ENCODE measurements around the gene PTS.

Gene PTS

GRCh38 chr11:112255067-112255720 lies 29.0 kb downstream of the PTS start:
- no peaks in the 10 kb centered on the region for H3K4me1 ChIP-seq (ENCODE audit: control insufficient read depth, insufficient read depth, low read length)
- H3K36me3 ChIP-seq (ENCODE audit: control insufficient read depth, insufficient read depth, low read length), result no peaks in the 10 kb centered on the region
- no peak overlapping the region for H3K27ac ChIP-seq (ENCODE audit: insufficient read depth, low read depth, low read length, poor library complexity, severe bottlenecking)
- H3K4me3 ChIP-seq (ENCODE audit: insufficient read depth, low read depth, low read length), result no peak overlapping the region
- no peaks in the 10 kb centered on the region for H3K9me3 ChIP-seq (ENCODE audit: control insufficient read depth, low read length)
- WGBS, 2 experiments, result 90 to 93% methylated on average over 15 of the region's 15 CpGs
- no peaks in the 10 kb centered on the region for H3K27me3 ChIP-seq (ENCODE audit: control insufficient read depth, insufficient read depth, low read length, poor library complexity, severe bottlenecking)

DNA sequence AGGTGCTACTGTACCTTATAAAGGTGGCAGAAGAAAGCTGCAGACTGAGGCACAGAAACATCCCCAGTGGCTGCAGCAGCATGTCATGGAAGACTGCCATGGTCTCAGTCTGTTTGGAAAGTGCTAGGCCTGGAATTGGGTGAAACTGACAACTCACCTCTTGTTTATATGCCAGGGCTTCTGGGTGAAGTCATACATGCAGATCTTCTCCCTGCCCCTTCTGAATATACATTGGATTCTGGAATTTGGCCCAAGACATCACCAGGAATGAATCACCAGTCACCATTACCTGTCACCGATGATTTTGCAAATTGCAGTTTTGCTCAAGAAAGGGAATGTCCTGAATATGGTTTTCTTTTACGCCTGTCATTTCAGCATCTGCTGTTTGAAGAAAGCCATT lies 34.3 kb downstream of the PTS start, which contains the start of gene PLET1:
TSS of gene PLET1 (minus strand) at position 371 of the 400 bp plus-strand sequence. CDS start at position 100, 271 bp downstream.
- Histone ChIP-seq H3K4me1 (ENCODE audit: control insufficient read depth, insufficient read depth, low read length) (no peaks in the 10 kb centered on the region), H3K9me3 (ENCODE audit: control insufficient read depth, low read length) (no peaks in the 10 kb centered on the region), H3K4me3 (ENCODE audit: insufficient read depth, low read depth, low read length) (no peak within 1 kb of the TSS), H3K27ac (ENCODE audit: insufficient read depth, low read depth, low read length, poor library complexity, severe bottlenecking) (no peak within 1 kb of the TSS), H3K27me3 (ENCODE audit: control insufficient read depth, insufficient read depth, low read length, poor library complexity, severe bottlenecking) (no peaks in the 10 kb centered on the region), H3K36me3 (ENCODE audit: control insufficient read depth, insufficient read depth, low read length) (no peaks in the 10 kb centered on the region)
- 94 to 96% methylated on average over 2 of the region's 2 CpGs for WGBS, 2 experiments

DNA sequence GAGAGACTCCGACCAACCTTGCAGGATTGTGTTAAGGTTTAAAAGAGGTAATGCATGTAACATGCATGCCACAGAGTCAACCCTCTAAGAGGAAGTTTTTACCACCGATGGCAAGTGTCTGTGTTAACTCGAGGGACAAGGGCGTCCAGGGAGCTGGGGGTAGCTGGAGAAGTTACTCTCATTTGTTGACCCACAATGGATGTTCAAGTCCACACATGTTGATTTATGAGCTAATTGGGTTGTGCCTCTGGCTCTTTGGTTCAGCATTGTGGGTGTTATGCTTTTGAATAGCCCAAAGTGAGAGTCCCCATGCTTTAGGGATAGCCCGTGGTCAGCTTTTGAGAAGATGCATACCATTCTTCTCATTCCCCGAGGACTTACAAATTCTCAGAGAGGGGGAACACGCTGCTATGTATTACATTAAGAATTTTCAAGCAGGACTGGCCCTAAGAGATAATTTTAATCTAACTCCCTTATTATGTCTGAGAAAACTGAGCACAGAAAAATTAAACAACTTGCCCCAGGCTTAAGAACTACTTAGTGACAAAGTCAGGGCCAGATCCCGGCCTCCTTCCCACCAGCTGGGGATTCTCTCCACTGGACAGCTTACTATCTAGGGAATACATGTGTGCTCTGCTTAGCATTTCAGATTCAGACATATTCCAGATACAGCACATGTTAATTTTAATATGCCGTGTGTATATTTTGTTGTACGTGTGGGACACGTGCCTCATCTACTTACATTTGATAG lies 39.6 kb downstream of the PTS start:
- H3K9me3 ChIP-seq (ENCODE audit: control insufficient read depth, low read length), result no peaks in the 10 kb centered on the region
- H3K36me3 ChIP-seq (ENCODE audit: control insufficient read depth, insufficient read depth, low read length), result no peaks in the 10 kb centered on the region
- H3K27ac ChIP-seq (ENCODE audit: insufficient read depth, low read depth, low read length, poor library complexity, severe bottlenecking), result no peak overlapping the region
- 64% methylated on average over 11 of the region's 11 CpGs for WGBS, 2 experiments
- no peaks in the 10 kb centered on the region for H3K4me1 ChIP-seq (ENCODE audit: control insufficient read depth, insufficient read depth, low read length)
- no peaks in the 10 kb centered on the region for H3K27me3 ChIP-seq (ENCODE audit: control insufficient read depth, insufficient read depth, low read length, poor library complexity, severe bottlenecking)
- no peak overlapping the region for H3K4me3 ChIP-seq (ENCODE audit: insufficient read depth, low read depth, low read length)

- no peaks in the 10 kb centered on the region for H3K27me3 ChIP-seq (ENCODE audit: control insufficient read depth, insufficient read depth, low read length, poor library complexity, severe bottlenecking)
- no peaks in the 10 kb centered on the region for H3K4me1 ChIP-seq (ENCODE audit: control insufficient read depth, insufficient read depth, low read length)
- 95 to 96% methylated on average over 3 of the region's 3 CpGs for WGBS, 2 experiments
- H3K36me3 ChIP-seq (ENCODE audit: control insufficient read depth, insufficient read depth, low read length), result no peaks in the 10 kb centered on the region
- no peak overlapping the region for H3K4me3 ChIP-seq (ENCODE audit: insufficient read depth, low read depth, low read length)
- no peaks in the 10 kb centered on the region for H3K9me3 ChIP-seq (ENCODE audit: control insufficient read depth, low read length)
- H3K27ac ChIP-seq (ENCODE audit: insufficient read depth, low read depth, low read length, poor library complexity, severe bottlenecking), result no peak overlapping the region
Measured at GRCh38 chr11:112266410-112266778, 40.2 kb downstream of the PTS start.

GRCh38 chr11:112267188-112267591 lies 41.0 kb downstream of the PTS start:
- Histone ChIP-seq H3K4me3 (ENCODE audit: insufficient read depth, low read depth, low read length) (no peak overlapping the region), H3K4me1 (ENCODE audit: control insufficient read depth, insufficient read depth, low read length) (no peaks in the 10 kb centered on the region), H3K27me3 (ENCODE audit: control insufficient read depth, insufficient read depth, low read length, poor library complexity, severe bottlenecking) (no peaks in the 10 kb centered on the region), H3K9me3 (ENCODE audit: control insufficient read depth, low read length) (no peaks in the 10 kb centered on the region), H3K36me3 (ENCODE audit: control insufficient read depth, insufficient read depth, low read length) (no peaks in the 10 kb centered on the region), H3K27ac (ENCODE audit: insufficient read depth, low read depth, low read length, poor library complexity, severe bottlenecking) (no peak overlapping the region)
- 85 to 87% methylated on average over 5 of the region's 5 CpGs for WGBS, 2 experiments

GRCh38 chr11:112268406-112268805 lies 42.2 kb downstream of the PTS start:
- Histone ChIP-seq H3K9me3 (ENCODE audit: control insufficient read depth, low read length) (no peaks in the 10 kb centered on the region), H3K27me3 (ENCODE audit: control insufficient read depth, insufficient read depth, low read length, poor library complexity, severe bottlenecking) (no peaks in the 10 kb centered on the region), H3K27ac (ENCODE audit: insufficient read depth, low read depth, low read length, poor library complexity, severe bottlenecking) (no peak overlapping the region), H3K4me1 (ENCODE audit: control insufficient read depth, insufficient read depth, low read length) (no peaks in the 10 kb centered on the region), H3K4me3 (ENCODE audit: insufficient read depth, low read depth, low read length) (no peak overlapping the region), H3K36me3 (ENCODE audit: control insufficient read depth, insufficient read depth, low read length) (no peaks in the 10 kb centered on the region)
- 75 to 95% methylated on average over 4 to 5 of the region's 5 CpGs for WGBS, 2 experiments

DNA sequence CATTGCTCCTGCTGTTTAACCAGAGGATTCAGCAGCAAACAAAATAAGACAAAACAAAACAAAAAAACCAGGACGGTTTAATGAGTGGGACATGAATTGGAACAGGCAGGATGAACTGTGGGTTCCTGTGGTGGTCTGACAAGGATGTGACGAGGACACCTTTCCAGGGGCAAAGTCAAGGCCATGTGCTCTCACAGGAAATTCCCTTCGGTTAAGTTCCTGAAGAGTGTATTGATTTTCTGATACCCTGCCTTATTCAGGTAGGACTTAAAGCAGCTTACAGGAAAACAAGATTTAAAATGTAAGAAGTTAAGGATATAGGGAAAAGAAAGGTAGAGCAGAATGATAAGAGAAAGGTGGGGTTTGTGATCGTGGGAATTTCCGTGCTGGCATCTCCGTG lies 42.9 kb downstream of the PTS start:
- Histone ChIP-seq H3K27ac (ENCODE audit: insufficient read depth, low read depth, low read length, poor library complexity, severe bottlenecking) (no peak overlapping the region), H3K4me3 (ENCODE audit: insufficient read depth, low read depth, low read length) (no peak overlapping the region), H3K27me3 (ENCODE audit: control insufficient read depth, insufficient read depth, low read length, poor library complexity, severe bottlenecking) (no peaks in the 10 kb centered on the region), H3K4me1 (ENCODE audit: control insufficient read depth, insufficient read depth, low read length) (no peaks in the 10 kb centered on the region), H3K36me3 (ENCODE audit: control insufficient read depth, insufficient read depth, low read length) (no peaks in the 10 kb centered on the region), H3K9me3 (ENCODE audit: control insufficient read depth, low read length) (no peaks in the 10 kb centered on the region)
- WGBS, 2 experiments, result 74 to 76% methylated on average over 6 of the region's 6 CpGs

GRCh38 chr11:112270551-112271180 lies 44.4 kb downstream of the PTS start:
- WGBS, 2 experiments, result 78 to 79% methylated on average over 12 of the region's 12 CpGs
- no peaks in the 10 kb centered on the region for H3K27me3 ChIP-seq (ENCODE audit: control insufficient read depth, insufficient read depth, low read length, poor library complexity, severe bottlenecking)
- H3K36me3 ChIP-seq (ENCODE audit: control insufficient read depth, insufficient read depth, low read length), result no peaks in the 10 kb centered on the region
- no peak overlapping the region for H3K27ac ChIP-seq (ENCODE audit: insufficient read depth, low read depth, low read length, poor library complexity, severe bottlenecking)
- no peaks in the 10 kb centered on the region for H3K4me1 ChIP-seq (ENCODE audit: control insufficient read depth, insufficient read depth, low read length)
- H3K9me3 ChIP-seq (ENCODE audit: control insufficient read depth, low read length), result no peaks in the 10 kb centered on the region
- H3K4me3 ChIP-seq (ENCODE audit: insufficient read depth, low read depth, low read length), result no peak overlapping the region

DNA sequence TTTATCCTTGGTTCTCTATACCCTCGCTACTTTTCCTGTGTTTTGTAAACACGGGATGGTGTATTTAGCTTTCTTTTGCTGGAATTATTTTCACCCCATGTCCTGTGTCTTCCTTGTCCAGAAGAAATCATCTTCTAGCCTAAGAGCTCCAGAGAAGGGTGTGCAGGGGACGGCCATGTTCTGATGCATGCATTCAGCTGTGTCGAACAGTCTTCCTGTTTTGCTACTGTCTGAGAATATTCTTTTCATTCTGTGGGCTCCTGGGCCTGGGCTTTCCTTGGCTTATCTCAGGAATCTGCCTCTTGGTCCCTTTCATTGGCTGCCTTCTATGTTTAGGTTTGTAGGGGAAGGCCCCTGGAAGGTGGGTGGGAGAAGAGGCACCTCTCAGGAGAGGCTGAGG lies 45.0 kb downstream of the PTS start:
- no peaks in the 10 kb centered on the region for H3K9me3 ChIP-seq (ENCODE audit: control insufficient read depth, low read length)
- H3K27me3 ChIP-seq (ENCODE audit: control insufficient read depth, insufficient read depth, low read length, poor library complexity, severe bottlenecking), result no peaks in the 10 kb centered on the region
- no peak overlapping the region for H3K27ac ChIP-seq (ENCODE audit: insufficient read depth, low read depth, low read length, poor library complexity, severe bottlenecking)
- H3K4me3 ChIP-seq (ENCODE audit: insufficient read depth, low read depth, low read length), result no peak overlapping the region
- WGBS, 2 experiments, result 92 to 93% methylated on average over 4 of the region's 4 CpGs
- no peaks in the 10 kb centered on the region for H3K36me3 ChIP-seq (ENCODE audit: control insufficient read depth, insufficient read depth, low read length)
- no peaks in the 10 kb centered on the region for H3K4me1 ChIP-seq (ENCODE audit: control insufficient read depth, insufficient read depth, low read length)

DNA sequence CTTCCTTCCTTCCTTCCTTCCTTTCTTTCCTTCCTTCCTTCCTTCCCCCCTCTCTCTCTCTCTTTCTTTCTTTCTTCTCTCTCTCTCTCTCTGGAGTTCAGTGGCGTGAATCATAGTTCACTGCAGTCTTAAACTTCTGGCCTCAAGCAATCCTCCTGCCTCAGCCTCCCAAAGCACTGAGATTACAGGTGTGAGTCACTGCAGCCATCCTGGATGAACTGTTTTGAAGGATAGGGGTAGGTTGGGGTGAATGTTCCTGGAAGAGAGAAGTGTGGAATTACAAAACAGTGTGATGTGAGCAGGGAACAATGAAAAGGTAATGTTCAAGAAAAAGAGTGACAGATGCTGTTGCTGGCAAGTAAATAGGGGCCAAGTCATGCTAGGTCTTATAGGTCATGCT lies 46.8 kb downstream of the PTS start:
- no peaks in the 10 kb centered on the region for H3K9me3 ChIP-seq (ENCODE audit: control insufficient read depth, low read length)
- no peaks in the 10 kb centered on the region for H3K36me3 ChIP-seq (ENCODE audit: control insufficient read depth, insufficient read depth, low read length)
- no peak overlapping the region for H3K27ac ChIP-seq (ENCODE audit: insufficient read depth, low read depth, low read length, poor library complexity, severe bottlenecking)
- H3K4me1 ChIP-seq (ENCODE audit: control insufficient read depth, insufficient read depth, low read length), result no peaks in the 10 kb centered on the region
- 79 to 84% methylated on average over 1 of the region's 1 CpG for WGBS, 2 experiments
- H3K4me3 ChIP-seq (ENCODE audit: insufficient read depth, low read depth, low read length), result no peak overlapping the region
- no peaks in the 10 kb centered on the region for H3K27me3 ChIP-seq (ENCODE audit: control insufficient read depth, insufficient read depth, low read length, poor library complexity, severe bottlenecking)

All from ectodermal cell (in vitro differentiated cells).